OCI-M2 (cell line): ENCODE data around the gene LANCL2.

Source experiments
- DNase-seq: peaks from one replicate; lab custom pipeline; 2025; ENCODE audit not compliant: unreplicated experiment; lab: John Stamatoyannopoulos, UW

Gene LANCL2

DNA sequence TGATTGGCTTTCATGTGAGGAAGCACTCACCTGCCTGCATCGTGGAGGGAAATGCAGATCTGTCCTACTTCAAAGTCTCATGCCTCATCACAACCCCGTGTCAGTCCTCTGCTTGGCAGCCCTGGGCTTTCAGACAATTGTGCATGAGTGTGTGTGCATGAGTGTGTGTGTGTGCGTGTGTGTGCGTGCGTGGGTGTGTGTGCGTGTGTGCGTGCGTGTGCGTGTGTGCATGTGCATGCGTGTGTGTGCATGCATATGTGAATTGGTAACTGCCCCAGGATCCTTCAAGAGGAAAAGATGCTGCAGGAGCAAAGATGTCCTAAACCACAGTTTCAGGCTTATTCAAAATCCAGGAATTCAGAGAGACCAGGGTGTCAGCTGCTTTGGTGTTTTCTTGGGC lies 71.3 kb downstream of the LANCL2 start:
- no peak for DNase-seq

DNA sequence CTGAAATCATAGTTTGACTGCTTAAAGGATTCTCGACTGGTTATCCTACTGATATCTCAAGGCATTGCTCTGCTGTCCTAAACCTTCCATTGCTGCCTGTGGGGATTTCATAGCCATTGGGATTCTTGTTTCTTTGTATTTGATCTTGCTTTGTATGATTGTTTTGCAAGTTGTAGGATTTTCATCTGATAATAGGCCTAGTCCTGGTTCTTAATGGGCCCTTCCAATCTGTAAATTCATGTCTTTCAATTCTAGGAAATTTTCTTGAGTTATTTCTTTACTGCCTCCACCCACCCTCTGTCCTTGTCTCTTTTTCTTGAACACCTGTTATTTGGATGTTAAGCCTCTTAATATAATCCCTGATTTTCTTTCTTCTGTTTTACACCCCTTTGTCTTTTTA lies 72.2 kb downstream of the LANCL2 start:
- no peak for DNase-seq

DNA sequence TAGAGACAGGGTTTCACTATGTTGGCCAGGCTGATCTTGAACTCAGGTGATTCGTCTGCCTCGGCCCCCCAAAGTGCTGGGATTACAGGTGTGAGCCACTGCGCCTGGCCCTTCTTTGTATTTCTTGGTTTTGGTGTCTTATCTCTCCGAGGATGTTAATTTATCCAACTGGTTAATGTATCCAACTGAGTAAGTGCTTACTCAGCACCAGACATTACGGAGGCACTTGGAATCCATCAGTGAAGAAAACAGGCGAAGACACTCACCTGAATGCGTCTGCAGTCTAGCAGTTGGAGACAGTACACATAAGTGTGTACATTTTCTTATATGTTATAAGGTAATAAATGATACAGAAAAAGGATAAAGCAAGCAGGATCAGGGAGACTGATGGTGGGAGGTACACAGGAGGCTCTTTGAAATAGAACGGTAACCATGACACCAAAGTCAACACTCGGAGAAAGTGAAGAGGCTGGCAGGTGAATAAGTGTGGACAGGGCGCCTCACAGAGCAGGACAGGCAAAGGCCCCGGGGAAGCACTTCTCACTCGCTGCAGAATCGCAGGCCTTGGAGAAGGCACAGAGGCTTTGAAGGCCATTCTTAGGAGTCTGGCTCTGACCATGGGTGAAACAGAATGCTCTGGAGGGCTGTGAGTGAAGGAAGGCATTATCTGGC lies 73.1 kb downstream of the LANCL2 start:
- DNase-seq: no peak

DNA sequence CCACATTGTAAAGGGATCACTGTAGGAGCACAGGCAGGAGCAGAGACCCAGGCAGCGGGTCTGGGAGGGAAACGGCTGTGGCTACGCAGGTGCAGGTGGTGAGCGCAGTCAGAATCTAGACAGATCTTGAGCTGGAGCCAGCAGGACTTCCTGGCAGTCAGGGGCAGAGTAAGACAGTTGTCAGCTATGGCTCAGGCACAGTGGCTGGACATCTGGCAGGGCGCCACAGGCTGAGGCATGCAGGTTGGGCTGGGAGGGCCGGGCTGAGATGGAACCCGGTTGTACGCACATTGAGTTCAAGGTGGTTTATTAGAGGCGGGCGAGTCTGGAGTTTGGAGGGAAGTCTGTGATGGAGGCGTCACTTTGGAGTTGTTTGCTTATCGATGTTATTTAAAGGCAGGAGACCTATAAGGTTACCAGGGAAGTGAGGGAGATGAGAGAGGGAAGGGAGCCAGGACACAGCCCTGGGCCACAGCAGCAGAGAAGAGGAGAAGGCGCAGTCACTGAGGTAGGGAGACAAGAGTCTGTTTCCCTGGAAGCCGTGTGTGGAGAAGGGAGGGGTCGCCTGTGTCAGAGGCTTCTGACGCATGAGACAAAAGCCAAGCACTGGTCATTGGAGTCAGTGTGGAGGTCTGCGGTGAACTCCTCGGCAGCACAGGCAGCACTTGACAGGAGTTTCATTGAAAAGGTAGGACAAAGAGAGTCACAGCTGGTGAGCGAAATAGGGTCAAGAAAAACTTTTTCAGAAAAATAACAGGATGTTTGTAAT lies 73.8 kb downstream of the LANCL2 start:
- DNase-seq: no peak

DNA sequence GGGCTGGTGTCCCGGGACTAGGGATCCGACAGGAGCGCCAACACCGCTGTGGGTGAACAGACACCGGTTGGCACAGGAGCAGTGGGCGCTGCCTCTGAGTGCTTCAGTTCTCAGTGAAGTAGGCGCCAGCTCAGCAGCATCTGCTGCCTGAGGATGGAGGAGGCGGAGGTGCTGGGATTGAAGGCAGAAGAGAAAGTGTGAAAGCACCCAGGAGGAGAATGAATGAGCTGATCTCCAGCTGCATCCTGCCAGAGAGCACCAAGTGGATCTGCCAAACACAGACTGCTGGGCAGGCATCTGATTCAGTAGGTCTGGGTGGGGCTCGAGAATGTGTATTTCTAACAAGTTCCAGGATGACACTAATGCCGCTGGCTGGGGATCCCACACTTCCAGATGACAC lies 74.5 kb downstream of the LANCL2 start:
- no peak for DNase-seq

DNA sequence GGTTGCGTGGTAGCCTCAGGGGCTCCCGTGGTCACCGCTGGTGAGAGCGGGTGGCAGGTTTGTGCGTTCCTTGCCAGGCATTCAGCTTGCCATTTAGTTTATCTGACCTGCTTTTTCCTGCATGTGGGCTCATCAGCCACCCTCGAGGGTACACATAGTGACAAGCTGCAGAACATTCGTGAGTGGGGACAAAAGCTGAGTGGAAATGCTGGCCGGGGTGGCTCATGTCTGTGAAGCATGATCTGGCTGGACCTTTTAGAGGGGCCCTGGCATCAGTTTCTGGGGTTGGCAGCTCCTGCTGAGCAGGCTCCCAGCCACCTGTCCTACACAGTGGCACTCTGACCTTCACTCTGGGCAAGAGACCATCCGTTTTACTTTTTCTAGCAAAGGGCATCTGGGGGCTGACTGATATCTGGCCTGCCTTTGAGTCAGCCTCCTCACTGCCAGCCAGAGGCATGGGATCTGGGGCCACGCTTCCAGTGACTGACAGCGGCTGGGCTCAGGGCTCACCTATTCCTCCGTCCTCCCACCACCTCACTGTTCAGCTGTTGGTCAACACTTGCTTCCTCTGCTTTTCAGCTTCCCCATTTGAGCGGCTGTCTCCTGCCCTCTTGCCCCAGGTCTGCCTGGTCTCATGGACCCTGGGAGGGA lies 75.0 kb downstream of the LANCL2 start:
- DNase-seq: no peak

DNA sequence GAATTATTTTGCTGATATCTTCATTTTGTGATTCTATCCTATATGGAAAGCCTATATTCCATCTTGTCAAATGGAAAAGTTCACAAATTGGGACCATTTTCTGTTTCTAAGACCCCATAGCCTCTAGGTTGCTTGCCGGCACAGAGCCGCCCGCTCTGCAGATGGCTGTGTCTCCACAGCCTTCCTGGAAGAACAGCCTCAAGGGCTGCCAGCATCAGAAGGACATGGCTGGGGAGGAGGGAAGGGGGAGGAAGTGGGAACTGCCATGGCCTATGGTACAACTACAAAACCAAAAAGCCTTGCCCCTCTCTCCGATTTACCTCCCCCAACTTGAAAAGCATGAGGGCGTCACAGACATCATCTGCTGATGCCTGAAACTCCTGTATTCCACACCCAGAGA lies 75.9 kb downstream of the LANCL2 start:
- DNase-seq: no peak

DNA sequence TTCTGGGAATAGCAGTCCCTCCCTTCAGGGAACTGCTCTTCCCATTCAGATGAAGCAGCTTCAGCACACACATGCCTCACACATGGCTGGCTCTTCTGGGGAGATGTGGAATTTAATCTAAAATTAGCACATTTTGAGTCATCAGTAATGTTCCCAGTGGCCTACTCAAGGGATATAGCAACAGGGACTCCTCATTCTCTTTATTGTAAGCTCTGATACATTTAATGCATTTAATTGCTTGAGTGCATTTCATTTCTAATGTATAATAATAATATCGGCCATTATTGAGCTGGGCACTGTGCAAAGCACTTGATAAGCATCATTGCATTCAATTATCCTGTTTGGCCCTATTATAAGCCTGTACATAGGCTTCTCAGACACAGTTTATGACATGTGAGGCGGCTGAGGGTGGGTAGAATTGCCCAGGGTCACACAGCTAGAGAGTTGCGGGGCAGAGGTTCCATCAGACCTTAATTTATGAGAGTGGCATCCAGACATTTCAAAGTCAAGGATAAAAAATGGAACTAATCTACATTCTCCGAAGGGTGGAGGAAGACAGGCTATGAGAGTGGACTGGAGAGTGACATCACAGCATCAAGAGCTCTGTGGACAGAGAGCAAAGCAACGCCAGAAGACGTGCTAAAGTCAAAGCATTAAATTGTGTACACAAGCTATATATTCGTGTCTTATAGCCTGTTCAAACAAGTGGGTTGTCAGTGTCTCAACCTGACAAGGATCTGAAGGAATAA lies 76.8 kb downstream of the LANCL2 start:
- DNase-seq: no peak

DNA sequence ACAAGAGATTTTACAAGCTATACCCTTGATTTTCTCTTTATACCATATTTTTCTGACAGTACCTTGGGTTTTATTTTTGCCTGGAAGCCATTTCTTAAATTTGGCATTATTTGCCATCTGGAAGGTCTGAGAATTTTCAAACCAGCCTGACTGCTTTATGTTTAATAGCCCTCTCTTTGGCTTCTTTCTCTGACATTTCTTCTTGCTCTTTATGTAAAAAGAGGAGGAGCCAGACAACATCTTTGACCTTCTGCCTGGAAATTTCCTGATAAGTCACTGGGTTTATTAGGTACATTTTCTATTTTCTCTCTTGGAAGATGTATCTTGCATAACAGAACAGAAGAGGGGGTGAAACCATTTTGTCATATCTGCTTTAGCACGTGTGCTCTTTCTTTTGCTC lies 79.6 kb downstream of the LANCL2 start:
- no peak for DNase-seq

DNA sequence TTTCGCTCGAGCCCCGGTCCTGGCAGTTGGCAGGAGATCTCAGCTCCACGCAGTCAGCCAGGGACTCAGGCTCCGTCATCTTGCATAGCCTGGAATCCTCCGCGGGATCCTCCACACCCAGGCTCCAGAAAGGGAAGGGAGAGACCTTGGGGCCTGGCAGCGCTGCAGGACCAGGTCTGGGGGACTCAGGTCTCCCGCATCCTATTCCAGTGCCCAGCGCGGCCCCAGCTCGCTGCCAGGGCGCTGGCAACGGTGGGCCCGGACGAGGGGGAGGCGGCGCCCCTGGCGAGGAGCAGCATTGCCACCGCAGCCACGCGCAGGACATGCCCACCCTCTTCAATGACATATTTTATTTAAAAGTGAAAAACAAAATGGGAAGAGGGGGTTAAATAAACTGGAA lies 83.4 kb downstream of the LANCL2 start:
- no peak for DNase-seq

DNA sequence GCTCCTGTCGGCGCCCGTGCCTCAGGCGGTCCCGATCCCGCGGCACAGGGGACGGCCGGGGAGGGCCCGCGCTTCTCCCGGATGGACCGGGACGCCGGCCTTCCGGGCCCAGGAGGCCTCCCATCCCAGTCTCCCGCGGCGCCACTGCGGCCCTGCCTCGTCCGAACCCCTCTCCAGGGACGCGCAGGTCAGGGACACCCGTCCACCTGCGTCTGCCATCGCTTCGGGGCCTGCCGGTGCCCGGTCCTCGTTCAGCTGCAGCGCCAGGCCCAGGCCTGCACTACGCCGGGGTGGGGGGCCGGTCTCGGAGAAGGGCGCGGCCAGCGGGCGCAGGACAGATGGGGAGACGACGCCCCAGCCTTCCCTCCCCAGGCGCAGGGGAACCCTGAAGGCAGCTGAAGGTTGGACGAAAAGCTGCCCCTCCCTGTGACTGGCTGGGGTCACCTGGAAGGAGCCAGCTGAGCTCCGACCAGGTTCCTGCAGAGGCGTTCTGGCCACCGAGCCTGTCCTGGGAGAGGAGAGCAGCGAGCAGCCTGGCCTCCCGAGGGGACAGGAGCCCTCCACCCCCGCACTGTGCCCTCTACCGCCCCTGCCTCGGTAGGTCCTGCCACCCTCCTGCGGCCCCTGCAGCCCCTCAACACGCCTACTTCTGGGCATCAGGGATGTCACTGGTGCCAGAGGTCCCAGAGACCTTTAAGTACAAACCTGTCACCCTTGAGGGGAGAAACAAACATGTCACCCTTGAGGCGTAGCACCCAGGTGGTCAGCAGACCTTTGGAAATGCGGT lies 84.3 kb downstream of the LANCL2 start:
- no peak for DNase-seq

DNA sequence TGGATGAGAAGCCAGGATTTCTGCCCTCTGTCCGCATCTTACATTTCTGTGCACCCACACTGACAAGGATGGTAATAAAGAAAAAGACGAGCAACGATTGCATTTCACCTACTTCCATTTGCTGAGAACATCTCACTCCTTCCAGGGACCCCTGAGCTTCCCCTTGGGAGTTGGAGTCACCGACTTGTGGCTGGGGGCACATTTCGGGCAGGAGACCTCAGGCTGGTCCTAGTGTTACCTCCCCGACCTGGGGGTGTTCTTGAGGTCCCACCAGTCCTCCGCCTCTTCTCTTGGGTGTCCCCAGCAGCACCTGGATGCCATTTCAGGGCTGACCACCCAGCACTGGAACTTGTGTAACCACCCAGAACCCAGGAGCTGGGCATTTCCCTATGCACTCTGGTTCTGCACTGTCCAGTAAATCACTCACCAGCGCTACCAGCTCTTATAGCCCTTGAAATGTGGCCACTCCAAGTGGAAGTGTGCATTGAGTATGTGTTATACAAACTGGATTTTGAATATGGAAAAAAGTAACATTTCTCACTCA lies 84.9 kb downstream of the LANCL2 start:
- DNase-seq: no peak

DNA sequence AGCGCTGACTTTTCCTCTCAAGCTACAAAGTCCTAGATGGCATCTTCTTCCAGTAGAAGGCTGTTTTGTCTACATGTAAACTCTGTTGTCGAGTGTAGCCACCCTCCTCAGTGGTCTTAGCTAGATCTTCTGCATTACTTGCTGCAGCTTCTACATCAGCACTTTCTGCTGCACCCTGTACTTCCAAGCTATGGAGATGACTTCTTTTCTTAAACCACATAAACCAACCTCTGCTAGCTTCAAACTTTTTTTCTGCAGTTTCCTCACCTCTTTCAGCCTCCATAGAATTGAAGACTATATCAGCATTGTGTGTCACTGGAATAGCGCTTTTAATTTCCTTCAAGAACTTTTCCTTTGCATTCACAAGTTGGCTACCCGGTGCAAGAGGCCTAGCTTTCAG lies 87.8 kb downstream of the LANCL2 start:
- DNase-seq: no peak

DNA sequence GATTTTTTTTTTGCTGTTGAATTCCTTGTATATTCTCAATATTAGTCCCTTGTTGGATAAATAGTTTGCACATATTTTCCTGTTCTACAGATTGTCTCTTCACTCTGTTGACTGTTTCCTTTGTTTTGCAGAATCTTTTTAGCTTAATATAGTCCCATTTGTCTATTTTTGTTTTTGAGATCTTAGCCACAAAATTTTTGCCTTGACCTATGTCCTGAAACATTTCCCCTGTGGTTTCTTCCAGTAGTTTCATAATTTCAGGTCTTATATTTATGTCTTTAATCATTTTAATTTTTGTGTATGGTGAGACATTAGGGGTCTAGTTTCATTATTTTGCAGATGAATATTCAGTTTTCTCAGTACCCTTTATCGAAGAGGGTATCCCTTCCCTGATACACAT lies 92.7 kb downstream of the LANCL2 start:
- DNase-seq: no peak

DNA sequence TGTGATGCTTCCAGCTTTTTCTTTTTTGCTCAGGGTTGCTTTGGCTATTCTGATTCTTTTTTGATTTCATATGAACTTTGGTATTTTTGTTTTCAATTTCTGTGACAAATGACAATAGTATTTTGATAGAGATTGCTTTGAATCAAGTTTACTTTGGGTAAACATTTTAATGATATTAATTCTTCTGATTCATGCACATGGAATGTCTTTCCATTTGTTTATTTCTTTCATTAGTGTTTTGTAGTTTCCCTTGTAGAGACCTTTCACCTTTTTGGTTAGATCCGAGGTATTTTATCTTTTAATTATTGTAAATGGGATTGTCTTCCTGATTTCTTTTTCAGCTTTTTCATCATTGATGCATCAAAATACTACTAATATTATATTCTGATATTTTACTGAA lies 93.2 kb downstream of the LANCL2 start:
- no peak for DNase-seq

DNA sequence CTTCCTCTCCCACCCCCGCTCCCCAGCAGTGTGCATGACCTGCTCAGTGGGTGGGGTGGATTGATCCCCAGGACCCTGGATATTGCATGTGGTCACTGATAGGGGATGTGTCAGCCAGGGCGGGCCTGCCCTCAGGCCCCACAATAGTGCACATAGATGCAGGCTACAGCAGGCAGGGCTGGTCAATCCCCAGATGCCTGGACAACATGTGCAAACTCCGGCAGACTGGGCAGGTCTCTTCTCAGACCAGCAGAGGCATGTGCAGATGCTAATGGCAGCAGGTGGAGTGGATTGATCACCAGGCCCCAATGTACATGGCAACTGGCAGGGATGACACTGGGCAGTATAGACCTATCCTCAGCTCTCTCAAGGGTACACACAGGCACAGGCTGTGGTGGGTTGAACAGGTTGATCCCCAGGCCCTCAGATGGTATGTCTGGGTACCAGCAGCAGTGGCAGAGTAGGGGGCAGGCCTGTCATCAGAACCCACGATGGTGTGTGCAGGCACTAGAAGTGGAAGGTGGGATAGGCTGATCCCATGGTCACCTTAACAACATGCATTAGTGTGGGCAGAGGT lies 98.6 kb downstream of the LANCL2 start:
- no peak for DNase-seq

DNA sequence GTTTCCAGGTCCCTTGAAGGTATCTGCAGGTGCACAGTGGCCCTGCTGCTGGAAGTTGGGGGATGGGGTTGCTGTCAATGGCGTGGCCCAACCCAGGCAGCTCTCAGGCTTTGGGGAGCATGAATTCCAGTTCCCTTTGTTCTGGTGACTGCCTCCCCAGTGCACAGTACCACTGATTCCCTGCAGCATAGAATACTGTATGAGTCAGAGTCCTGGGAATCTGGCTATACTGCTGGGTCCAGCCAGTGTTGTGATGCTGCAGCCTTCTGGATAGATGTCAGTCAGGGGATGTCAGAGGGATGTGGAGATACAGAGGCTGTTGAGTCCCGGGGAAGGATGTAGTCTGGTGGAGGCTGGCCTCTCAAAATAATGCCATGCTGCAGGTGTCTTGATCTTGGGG lies 99.3 kb downstream of the LANCL2 start:
- no peak for DNase-seq

DNA sequence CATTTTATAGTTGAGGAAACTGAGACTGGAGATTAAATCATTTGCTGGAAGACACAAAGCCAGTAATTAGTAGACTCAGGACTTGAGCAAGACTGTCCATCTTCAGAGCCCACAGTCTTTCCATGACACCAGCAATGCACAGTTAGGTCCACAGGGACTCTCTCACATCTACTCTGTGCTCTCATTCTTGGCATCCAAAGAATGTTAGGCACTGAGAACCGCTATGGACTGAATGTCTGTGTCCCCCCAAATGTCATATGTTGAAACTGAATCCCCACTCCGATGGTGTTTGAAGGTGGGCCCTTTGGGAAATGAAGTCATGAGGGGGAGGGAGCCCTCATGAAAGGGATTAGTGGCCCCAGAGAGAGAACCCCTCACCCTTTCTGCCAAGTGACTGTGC lies 100.6 kb downstream of the LANCL2 start:
- no peak for DNase-seq

DNA sequence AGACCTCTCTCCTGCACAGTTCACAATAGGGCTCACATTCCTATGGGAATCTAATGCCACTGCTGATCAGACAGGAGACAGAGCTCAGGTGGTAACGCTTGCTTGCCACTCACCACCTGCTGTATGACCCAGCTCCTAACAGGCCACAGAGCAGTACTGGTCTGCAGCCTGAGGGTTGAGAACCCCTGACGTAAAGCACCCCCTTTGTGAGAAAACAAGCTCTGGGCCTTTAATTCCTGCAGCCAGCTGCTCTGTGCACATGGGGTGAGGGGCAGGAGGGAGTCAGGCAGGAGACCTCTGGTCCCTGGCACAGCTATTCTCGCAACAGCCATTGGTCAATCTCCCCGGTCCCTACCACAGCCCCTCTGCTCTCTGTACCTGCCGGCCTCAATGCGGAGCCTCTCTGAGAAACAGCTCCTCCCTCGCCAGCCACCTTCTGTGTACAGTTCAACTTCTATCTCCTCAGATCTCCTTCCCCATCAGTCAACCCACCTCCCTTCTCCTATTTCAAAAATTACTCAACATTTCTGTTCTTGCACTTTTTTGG lies 102.0 kb downstream of the LANCL2 start:
- no peak for DNase-seq

DNA sequence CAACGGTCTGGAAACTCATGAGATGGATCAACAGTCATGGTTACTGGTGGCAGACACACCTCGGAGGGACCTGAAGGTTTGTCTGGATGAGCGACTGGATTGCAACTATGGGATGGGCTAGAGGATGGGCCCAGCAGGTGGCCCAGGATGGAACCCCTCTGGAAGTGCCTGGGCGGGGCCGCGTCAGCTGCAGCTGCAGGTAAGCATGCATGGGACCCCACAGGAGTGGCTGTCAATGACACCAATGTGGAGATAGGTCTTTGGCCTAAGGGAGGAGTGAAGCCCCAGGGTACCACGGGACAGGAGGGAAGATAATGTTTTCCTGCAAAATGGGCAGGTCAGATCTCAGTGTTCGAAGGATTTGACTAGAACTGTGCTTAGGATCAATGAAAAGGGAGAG lies 103.4 kb downstream of the LANCL2 start:
- DNase-seq: no peak
